DOHH2 (cell line): ENCODE data around the gene CAMTA1.

ENCODE experiments used
- EZH2phosphoT487 ChIP-seq: fragments of 200-600 bp; sonication (generic); IDR thresholded peaks from 2 replicates; pipeline ENCODE4 v1.6.1; 2017; ENCODE audit warnings: borderline replicate concordance, mild to moderate bottlenecking, antibody characterized with exemption, low read length, moderate library complexity, mixed read lengths
- TF ChIP-seq, protein P1 (sequence below): fragments of 200-600 bp; sonication (generic); IDR thresholded peaks from one replicate; pipeline ENCODE4 v1.5.1; 2014; ENCODE audit warnings: antibody characterized with exemption, mild to moderate bottlenecking, low read depth, low read length; ENCODE audit not compliant: poor library complexity, severe bottlenecking

DNA sequence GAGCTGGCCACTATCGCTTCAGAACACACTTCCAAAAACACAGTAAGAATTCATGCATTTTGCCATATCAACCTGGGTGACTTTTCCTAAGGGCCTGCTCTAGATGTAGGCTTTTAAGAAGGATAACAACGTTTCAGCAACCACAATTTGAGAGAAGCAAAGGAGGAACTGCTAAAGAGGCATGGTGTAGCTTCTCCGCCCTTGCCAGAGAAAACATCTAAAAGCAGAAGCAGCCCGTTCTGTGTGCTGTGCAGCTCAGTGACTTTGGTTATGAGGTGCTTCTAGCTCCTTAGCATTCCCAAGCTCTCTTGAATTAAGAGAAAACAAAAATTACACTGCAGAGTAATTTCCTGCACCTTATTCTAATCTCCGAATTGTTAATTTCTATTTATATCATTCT lies 1001.5 kb downstream of the CAMTA1 start:
- TF ChIP-seq, protein P1, sequence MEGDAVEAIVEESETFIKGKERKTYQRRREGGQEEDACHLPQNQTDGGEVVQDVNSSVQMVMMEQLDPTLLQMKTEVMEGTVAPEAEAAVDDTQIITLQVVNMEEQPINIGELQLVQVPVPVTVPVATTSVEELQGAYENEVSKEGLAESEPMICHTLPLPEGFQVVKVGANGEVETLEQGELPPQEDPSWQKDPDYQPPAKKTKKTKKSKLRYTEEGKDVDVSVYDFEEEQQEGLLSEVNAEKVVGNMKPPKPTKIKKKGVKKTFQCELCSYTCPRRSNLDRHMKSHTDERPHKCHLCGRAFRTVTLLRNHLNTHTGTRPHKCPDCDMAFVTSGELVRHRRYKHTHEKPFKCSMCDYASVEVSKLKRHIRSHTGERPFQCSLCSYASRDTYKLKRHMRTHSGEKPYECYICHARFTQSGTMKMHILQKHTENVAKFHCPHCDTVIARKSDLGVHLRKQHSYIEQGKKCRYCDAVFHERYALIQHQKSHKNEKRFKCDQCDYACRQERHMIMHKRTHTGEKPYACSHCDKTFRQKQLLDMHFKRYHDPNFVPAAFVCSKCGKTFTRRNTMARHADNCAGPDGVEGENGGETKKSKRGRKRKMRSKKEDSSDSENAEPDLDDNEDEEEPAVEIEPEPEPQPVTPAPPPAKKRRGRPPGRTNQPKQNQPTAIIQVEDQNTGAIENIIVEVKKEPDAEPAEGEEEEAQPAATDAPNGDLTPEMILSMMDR, result no peak
- TF ChIP-seq EZH2phosphoT487, result no peak
